Gastroesophageal sphincter (tissue), 4 donors: ENCODE results near the gene ATP4A. TPM values are rescaled to one million over a fixed set of nuclear protein-coding genes. Genes with fewer than 3 reads are reported as not detected.

Experiments
- ATAC-seq: fragments of 150-250 bp; one replicate; pipeline ENCODE4 v1.9.1; 2016; ENCODE audit warnings: mild to moderate bottlenecking, moderate library complexity
- H3K27ac ChIP-seq, 4 donors: fragments of 200-600 bp; sonication (generic) in 3 of 4; 1 replicate in 3 of 4; 2 replicates in 1 of 4; pipeline ENCODE4 v1.5.1; 2016 to 2019
- H3K27me3 ChIP-seq: fragments of 200-600 bp; sonication (generic); one replicate; pipeline ENCODE4 v1.5.1; 2019
- H3K36me3 ChIP-seq, 2 donors: fragments of 200-600 bp; sonication (generic); one replicate each; pipeline ENCODE4 v1.5.1; 2019; ENCODE audit warnings: control low read depth in 1 of 2
- H3K4me1 ChIP-seq, 3 donors: fragments of 200-600 bp; sonication (generic); 1 replicate in 2 of 3; 2 replicates in 1 of 3; pipeline ENCODE4 v1.5.1; 2016 to 2019; ENCODE audit warnings: control low read depth in 2 of 3
- H3K4me3 ChIP-seq, 2 donors: fragments of 200-600 bp; sonication (generic); one replicate each; pipeline ENCODE4 v1.5.1; 2019; ENCODE audit warnings: mild to moderate bottlenecking in 1 of 2, moderate library complexity in 1 of 2
- H3K9me3 ChIP-seq, 3 donors: fragments of 200-600 bp; sonication (generic); one replicate each; pipeline ENCODE4 v1.5.1; 2017 to 2019; ENCODE audit warnings: control low read depth in 2 of 3
- EP300 ChIP-seq: sonication (generic); formaldehyde crosslinking; IDR thresholded peaks from one replicate; pipeline ENCODE4 v1.6.1; 2017; ENCODE audit warnings: antibody characterized with exemption, mild to moderate bottlenecking
- POLR2A ChIP-seq, 2 donors: fragments of 450-650 bp; IDR thresholded peaks; one replicate each; pipeline ENCODE4 v1.6.1; 2017; ENCODE audit warnings: antibody characterized with exemption in 2 of 2, mild to moderate bottlenecking in 2 of 2, moderate library complexity in 1 of 2
- POLR2AphosphoS5 ChIP-seq: sonication (generic); formaldehyde crosslinking; IDR thresholded peaks from one replicate; pipeline ENCODE4 v1.6.1; 2017; ENCODE audit warnings: antibody characterized with exemption
- WGBS, 2 donors: methylation state at CpG; one replicate each; pipeline ENCODE4 v1.1.5; 2018; ENCODE audit warnings: low coverage in 1 of 2; 5-methylcytosine and 5-hydroxymethylcytosine counted together
- total RNA-seq, 4 donors: library from RNA; depleted of rRNA; stranded (reverse); fragments of >200 nt; gene quantifications; one replicate each; pipeline ENCODE4 v1.1.0, GENCODE V29; 2016
- TF ChIP-seq, protein P1 (sequence below), 4 experiments: fragments of 200-600 bp in 2 of 4; fragments of 450-650 bp in 2 of 4; sonication (generic) in 1 of 4; IDR thresholded peaks; one replicate each; pipeline ENCODE4 v1.5.1; 2017 to 2019; ENCODE audit warnings: antibody characterized with exemption in 4 of 4, mild to moderate bottlenecking in 2 of 4, moderate library complexity in 2 of 4

Gene ATP4A
- total RNA-seq, 4 donors from 2014 or later = not detected

DNA sequence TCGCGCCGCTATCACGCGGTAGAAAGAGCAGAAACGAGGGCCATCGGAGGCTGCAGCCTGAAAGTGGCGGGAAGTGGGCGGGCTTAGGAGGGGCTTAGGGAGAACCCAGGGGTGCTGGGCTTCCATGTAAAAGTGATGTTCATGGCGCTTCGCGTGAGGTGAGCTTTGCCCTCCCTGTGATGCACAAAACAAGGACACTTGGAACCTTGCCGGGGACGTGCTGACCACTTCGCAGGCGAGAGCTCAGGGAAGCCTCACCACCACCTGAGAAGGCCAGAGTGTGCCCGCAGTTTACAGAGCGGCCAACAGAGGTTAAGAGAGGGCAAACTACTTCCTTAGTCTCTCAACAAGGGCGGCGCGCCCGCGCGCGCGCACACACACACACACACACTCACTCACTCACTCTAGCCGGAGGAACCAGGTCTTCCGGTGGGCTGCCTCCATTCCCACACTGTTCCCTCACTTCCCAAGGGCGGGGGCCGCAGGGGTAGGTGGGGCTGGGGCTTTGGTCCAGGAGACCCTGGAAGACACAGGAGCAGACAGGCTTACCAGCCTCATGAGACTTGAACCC, 29.6 kb downstream of the ATP4A start:
- no peaks in the 10 kb centered on the region for H3K36me3 ChIP-seq

DNA sequence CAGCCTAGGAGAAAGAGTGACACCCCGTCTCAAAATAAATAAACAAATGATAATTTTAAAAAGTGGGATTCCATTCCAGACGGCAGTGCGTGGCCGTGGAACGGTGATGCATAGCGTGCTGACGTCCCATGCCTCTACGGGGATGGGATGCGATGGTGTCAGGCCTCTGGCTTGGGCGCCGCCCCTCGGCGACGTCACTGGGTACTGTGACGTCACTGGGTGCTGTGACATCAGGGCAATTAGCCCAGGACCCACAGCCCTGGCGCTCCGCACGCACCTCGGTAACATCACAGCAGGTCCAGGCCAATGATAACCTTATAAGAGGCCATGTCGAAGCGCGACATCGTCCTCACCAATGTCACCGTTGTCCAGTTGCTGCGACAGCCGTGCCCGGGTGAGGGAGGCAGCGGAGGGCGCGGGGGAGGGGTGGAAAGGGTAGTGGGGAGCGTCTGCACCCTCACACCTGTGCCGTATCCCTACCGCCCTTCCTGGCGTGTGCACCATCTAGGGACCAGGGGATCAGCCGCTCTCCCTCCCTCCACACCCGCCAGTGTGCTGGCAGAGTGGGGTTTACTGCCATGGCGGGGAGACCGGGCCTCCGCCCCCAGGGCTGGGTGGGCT, 30.1 kb downstream of the ATP4A start, which contains the start of gene GAPDHS:
GAPDHS (plus strand) TSS at position 256 of the 621 bp plus-strand sequence; CDS start at position 328, 72 bp downstream.
- no peak for ATAC-seq
- Histone ChIP-seq H3K9me3 (no peaks in the 10 kb centered on the region), H3K4me3 (no peak within 1 kb of the TSS), H3K27ac (no peak within 1 kb of the TSS), H3K27me3 (peaks cover 83% of the 10 kb centered on the region), H3K4me1 (peaks cover 0 to 8% (median 0%) of the 10 kb centered on the region in 3 donors), H3K36me3 (no peaks in the 10 kb centered on the region)
- WGBS, 2 donors = 26 to 33% methylated on average over 2 to 15 of the region's 39 CpGs
- no peak for TF ChIP-seq POLR2AphosphoS5
- no peak for TF ChIP-seq POLR2A (IDR thresholded peaks at IDR 0.05)
- TF ChIP-seq EP300 = no peak
- TF ChIP-seq, protein P1, sequence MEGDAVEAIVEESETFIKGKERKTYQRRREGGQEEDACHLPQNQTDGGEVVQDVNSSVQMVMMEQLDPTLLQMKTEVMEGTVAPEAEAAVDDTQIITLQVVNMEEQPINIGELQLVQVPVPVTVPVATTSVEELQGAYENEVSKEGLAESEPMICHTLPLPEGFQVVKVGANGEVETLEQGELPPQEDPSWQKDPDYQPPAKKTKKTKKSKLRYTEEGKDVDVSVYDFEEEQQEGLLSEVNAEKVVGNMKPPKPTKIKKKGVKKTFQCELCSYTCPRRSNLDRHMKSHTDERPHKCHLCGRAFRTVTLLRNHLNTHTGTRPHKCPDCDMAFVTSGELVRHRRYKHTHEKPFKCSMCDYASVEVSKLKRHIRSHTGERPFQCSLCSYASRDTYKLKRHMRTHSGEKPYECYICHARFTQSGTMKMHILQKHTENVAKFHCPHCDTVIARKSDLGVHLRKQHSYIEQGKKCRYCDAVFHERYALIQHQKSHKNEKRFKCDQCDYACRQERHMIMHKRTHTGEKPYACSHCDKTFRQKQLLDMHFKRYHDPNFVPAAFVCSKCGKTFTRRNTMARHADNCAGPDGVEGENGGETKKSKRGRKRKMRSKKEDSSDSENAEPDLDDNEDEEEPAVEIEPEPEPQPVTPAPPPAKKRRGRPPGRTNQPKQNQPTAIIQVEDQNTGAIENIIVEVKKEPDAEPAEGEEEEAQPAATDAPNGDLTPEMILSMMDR (IDR thresholded peaks at IDR 0.05) = no peak

More for the DNA sequence above, 29.6 kb downstream of the ATP4A start:
- no peak for ATAC-seq
- Histone ChIP-seq H3K4me1 (peaks cover 0 to 8% (median 0%) of the 10 kb centered on the region in 3 donors), H3K4me3 (no peak overlapping the region), H3K27me3 (peaks cover 77% of the 10 kb centered on the region), H3K9me3 (no peaks in the 10 kb centered on the region), H3K27ac (no peak overlapping the region)
- WGBS, 2 donors = 20% methylated on average over 2 of the region's 30 CpGs; no CpG with 5 or more reads in 1 of the 2 donors
- TF ChIP-seq POLR2AphosphoS5 (no peak), POLR2A (IDR thresholded peaks at IDR 0.05) (no peak), EP300 (no peak)
- TF ChIP-seq, protein P1 (IDR thresholded peaks at IDR 0.05) = no peak

DNA sequence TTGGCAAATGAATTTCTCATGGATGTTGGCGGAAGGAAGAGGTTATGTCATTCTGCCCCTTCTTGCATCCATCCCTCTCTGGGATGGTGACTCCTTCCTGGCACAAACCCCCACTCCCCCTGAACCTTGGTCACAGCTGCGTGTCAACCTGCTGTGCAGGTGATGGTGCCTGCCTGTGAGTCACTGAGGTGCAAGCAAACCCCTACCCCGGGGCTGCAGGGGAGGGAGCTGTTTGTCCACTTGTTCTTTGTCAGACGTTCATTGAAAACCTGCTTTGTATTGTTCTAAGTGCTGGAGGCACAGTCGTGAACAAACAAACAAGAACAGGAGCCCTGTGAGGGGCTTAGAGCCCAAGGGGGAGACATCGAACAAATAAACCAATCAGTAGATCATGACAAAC, 32.2 kb downstream of the ATP4A start:
- no peak overlapping the region for H3K4me3 ChIP-seq
- no peak for TF ChIP-seq POLR2A (IDR thresholded peaks at IDR 0.05)
- TF ChIP-seq POLR2AphosphoS5 = no peak
- no peak for TF ChIP-seq EP300
- TF ChIP-seq, protein P1 (IDR thresholded peaks at IDR 0.05) = no peak
- no peak for ATAC-seq
- H3K9me3 ChIP-seq = no peaks in the 10 kb centered on the region
- no peaks in the 10 kb centered on the region for H3K36me3 ChIP-seq
- H3K27ac ChIP-seq = no peak overlapping the region
- H3K27me3 ChIP-seq = peaks cover 100% of the 10 kb centered on the region
- H3K4me1 ChIP-seq = peaks cover 0 to 8% (median 0%) of the 10 kb centered on the region in 3 donors
- 50 to 100% methylated on average over 1 to 5 of the region's 6 CpGs for WGBS, 2 donors

DNA sequence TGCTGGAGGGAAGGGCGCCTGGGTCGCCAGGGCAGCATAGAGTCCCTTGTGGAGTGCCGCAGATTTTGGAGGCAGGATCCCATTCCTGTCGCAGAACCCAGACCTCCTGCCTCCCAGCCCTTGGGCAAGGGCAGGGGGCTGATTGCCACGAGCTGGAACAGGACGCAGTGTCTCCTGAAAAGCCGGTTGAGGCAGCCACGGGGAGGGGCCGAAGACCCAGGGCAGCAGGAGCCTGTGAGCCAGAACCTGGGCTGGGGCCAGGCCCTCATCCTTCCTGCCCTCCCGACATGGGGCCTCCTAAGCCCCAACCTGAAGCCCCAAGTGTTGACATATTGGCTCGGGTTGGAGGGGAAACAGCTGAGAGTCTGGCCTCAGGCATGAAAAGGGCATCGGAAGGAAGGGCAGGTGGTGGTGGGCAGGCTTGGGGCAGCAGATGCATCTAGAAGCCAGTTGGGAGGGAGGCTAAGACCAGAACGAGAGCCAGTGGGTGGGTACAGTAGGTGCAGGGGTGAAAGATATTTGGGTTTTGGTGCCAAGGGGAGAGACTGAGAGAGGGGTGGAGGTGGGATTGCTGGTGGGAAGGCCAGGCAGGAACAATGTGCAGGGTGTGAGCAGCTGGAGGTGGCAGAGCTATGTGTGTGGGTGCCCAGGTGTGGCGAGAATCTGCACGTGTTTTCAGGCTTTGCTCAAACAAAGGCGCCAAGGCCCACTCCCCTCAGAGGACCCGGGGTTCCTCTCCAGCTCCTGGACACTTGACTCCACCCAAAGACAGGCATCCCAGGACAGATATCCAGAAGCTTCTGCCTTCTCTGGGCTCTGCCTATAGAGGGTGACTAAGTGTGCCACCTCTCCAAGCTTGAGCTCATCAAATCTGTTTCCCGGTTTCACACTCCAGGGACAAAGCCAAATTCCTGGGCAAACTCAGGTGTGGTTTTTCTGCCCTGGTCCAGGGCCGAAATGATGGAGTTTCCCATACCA, 33.9 kb downstream of the ATP4A start:
- H3K27me3 ChIP-seq = peaks cover 100% of the 10 kb centered on the region
- WGBS, 2 donors = 59 to 76% methylated on average over 4 to 11 of the region's 19 CpGs
- H3K27ac ChIP-seq = no peak overlapping the region
- H3K9me3 ChIP-seq = no peaks in the 10 kb centered on the region
- no peak overlapping the region for H3K4me3 ChIP-seq
- ATAC-seq = no peak
- H3K36me3 ChIP-seq = no peaks in the 10 kb centered on the region
- TF ChIP-seq POLR2A (IDR thresholded peaks at IDR 0.05) (no peak), POLR2AphosphoS5 (no peak), EP300 (no peak)
- TF ChIP-seq, protein P1 (IDR thresholded peaks at IDR 0.05) = no peak
- H3K4me1 ChIP-seq = peaks cover 0 to 8% (median 0%) of the 10 kb centered on the region in 3 donors
